HepG2 (cell line): ENCODE data around the gene PTPRM. TPM values are rescaled to one million over a fixed set of nuclear protein-coding genes. Genes with fewer than 3 reads are reported as not detected.

Experiments
- AKAP8 ChIP-seq: sonication (generic); formaldehyde crosslinking; IDR thresholded peaks from 2 replicates; pipeline ENCODE4 v1.5.1; 2020; ENCODE audit warnings: mild to moderate bottlenecking, missing genetic modification reagents
- E2F2 ChIP-seq: sonication (generic); formaldehyde crosslinking; IDR thresholded peaks from 2 replicates; pipeline ENCODE4 v1.4.0; 2020; ENCODE audit warnings: missing genetic modification reagents, borderline replicate concordance
- FOXA3 ChIP-seq: IDR thresholded peaks from 2 replicates; pipeline ENCODE4 v1.6.1; 2016; ENCODE audit warnings: missing genetic modification reagents, missing compliant biosample characterization
- FOXC1 ChIP-seq: sonication (generic); formaldehyde crosslinking; IDR thresholded peaks from 2 replicates; pipeline ENCODE4 v1.8.0; 2022; ENCODE audit warnings: mild to moderate bottlenecking, missing genetic modification reagents, borderline replicate concordance
- GATAD2A ChIP-seq: IDR thresholded peaks from 2 replicates; pipeline ENCODE4 v1.6.1; 2016
- HDAC1 ChIP-seq: sonication (generic); formaldehyde crosslinking; IDR thresholded peaks from 2 replicates; pipeline ENCODE4 v1.5.1; 2020; ENCODE audit warnings: mild to moderate bottlenecking, missing genetic modification reagents
- NR2C2 ChIP-seq: sonication (generic); formaldehyde crosslinking; IDR thresholded peaks from 2 replicates; pipeline ENCODE4 v1.4.0; 2020; ENCODE audit warnings: missing genetic modification reagents, mild to moderate bottlenecking, moderate library complexity, borderline replicate concordance
- POLR2AphosphoS5 ChIP-seq: IDR thresholded peaks from 2 replicates; pipeline ENCODE4 v1.6.1; 2012; ENCODE audit warnings: low read depth, low read length
- SMAD1 ChIP-seq: sonication (generic); formaldehyde crosslinking; IDR thresholded peaks from 2 replicates; pipeline ENCODE4 v1.4.0; 2020; ENCODE audit warnings: missing genetic modification reagents, low read depth, mild to moderate bottlenecking, borderline replicate concordance
- ZNF512 ChIP-seq: sonication (generic); formaldehyde crosslinking; IDR thresholded peaks from 2 replicates; pipeline ENCODE4 v1.4.0; 2020; ENCODE audit warnings: mild to moderate bottlenecking, missing genetic modification reagents
- ZNF609 ChIP-seq: sonication (generic); formaldehyde crosslinking; IDR thresholded peaks from 2 replicates; pipeline ENCODE4 v1.4.0; 2020; ENCODE audit warnings: mild to moderate bottlenecking, missing genetic modification reagents, borderline replicate concordance
- ZSCAN25 ChIP-seq: sonication (generic); formaldehyde crosslinking; IDR thresholded peaks from 2 replicates; pipeline ENCODE4 v1.8.0; 2022; ENCODE audit warnings: mild to moderate bottlenecking, missing genetic modification reagents
- ZSCAN30 ChIP-seq: sonication (generic); formaldehyde crosslinking; IDR thresholded peaks from 2 replicates; pipeline ENCODE4 v1.5.0; 2020; ENCODE audit warnings: mild to moderate bottlenecking, missing genetic modification reagents
- polyA plus RNA-seq, 8 experiments: library from polyadenylated mRNA; depleted of rRNA in 3 of 8; stranded (reverse) in 7 of 8; unstranded in 1 of 8; fragments of >200 nt; fragmentation: Illumina TruSeq in 4 of 8; extraction: Trizol in 4 of 8; gene quantifications; 2 replicates each; pipeline versions ENCODE4 v1.2.1 to v1.2.3, GENCODE V29; 2011 to 2016; ENCODE audit warnings: low read depth in 4 of 8, missing spikeins in 1 of 8, mixed read lengths in 1 of 8; ENCODE audit not compliant: insufficient read depth in 1 of 8
- total RNA-seq, 5 experiments: library from RNA; depleted of rRNA; stranded (reverse); fragments of >200 nt; fragmentation: Illumina TruSeq; extraction: Trizol; gene quantifications; 2 replicates each; pipeline ENCODE4 v1.2.3, GENCODE V29; 2016; ENCODE audit warnings: low read depth in 1 of 5
- TF ChIP-seq, protein P1 (sequence below): IDR thresholded peaks from 2 replicates; pipeline ENCODE4 v1.6.1; 2016; ENCODE audit warnings: low read depth
- TF ChIP-seq, protein P2 (sequence below): sonication (generic); formaldehyde crosslinking; conservative IDR thresholded peaks from 2 replicates; pipeline ENCODE4 v1.8.0; 2022; ENCODE audit warnings: mild to moderate bottlenecking, moderate library complexity, missing genetic modification reagents
- TF ChIP-seq, protein P3 (sequence below): sonication (generic); formaldehyde crosslinking; IDR thresholded peaks from 2 replicates; pipeline ENCODE4 v1.5.0; 2020; ENCODE audit warnings: missing genetic modification reagents

The PTPRM gene
- total and polyA plus RNA-seq, 2 of the 13 experiments (the other 11 are each of a cell fraction or from before 2014, with no cell fraction given), result 12.6 to 108 TPM

- TF ChIP-seq ZNF609 (CRISPR knock-in tag) (no peak), HDAC1 (CRISPR knock-in tag) (no peak), ZNF512 (CRISPR knock-in tag) (no peak), POLR2AphosphoS5 (no peak), AKAP8 (CRISPR knock-in tag) (no peak), SMAD1 (CRISPR knock-in tag) (no peak), ZSCAN25 (CRISPR knock-in tag) (no peak), ZSCAN30 (CRISPR knock-in tag) (no peak), NR2C2 (no peak), GATAD2A (CRISPR knock-in tag) (peak; percentile 55), FOXA3 (CRISPR knock-in tag) (peak; percentile 49; the same call in 1 of the 2 replicates), FOXC1 (CRISPR knock-in tag) (no peak), E2F2 (CRISPR knock-in tag) (no peak)
- TF ChIP-seq, protein P1, sequence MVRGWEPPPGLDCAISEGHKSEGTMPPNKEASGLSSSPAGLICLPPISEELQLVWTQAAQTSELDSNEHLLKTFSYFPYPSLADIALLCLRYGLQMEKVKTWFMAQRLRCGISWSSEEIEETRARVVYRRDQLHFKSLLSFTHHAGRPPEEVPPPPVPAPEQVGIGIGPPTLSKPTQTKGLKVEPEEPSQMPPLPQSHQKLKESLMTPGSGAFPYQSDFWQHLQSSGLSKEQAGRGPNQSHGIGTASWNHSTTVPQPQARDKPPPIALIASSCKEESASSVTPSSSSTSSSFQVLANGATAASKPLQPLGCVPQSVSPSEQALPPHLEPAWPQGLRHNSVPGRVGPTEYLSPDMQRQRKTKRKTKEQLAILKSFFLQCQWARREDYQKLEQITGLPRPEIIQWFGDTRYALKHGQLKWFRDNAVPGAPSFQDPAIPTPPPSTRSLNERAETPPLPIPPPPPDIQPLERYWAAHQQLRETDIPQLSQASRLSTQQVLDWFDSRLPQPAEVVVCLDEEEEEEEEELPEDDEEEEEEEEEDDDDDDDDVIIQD (CRISPR knock-in tag), result no peak
- TF ChIP-seq, protein P2, sequence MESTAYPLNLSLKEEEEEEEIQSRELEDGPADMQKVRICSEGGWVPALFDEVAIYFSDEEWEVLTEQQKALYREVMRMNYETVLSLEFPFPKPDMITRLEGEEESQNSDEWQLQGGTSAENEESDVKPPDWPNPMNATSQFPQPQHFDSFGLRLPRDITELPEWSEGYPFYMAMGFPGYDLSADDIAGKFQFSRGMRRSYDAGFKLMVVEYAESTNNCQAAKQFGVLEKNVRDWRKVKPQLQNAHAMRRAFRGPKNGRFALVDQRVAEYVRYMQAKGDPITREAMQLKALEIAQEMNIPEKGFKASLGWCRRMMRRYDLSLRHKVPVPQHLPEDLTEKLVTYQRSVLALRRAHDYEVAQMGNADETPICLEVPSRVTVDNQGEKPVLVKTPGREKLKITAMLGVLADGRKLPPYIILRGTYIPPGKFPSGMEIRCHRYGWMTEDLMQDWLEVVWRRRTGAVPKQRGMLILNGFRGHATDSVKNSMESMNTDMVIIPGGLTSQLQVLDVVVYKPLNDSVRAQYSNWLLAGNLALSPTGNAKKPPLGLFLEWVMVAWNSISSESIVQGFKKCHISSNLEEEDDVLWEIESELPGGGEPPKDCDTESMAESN (CRISPR knock-in tag), result no peak
- TF ChIP-seq, protein P3, sequence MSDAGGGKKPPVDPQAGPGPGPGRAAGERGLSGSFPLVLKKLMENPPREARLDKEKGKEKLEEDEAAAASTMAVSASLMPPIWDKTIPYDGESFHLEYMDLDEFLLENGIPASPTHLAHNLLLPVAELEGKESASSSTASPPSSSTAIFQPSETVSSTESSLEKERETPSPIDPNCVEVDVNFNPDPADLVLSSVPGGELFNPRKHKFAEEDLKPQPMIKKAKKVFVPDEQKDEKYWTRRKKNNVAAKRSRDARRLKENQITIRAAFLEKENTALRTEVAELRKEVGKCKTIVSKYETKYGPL, result no peak
Observed at GRCh38 chr18:7760967-7761948, 194.1 kb downstream of the PTPRM start (continued).
